ENCODE results near the gene ZBTB32.
"Not testable (repeated sequence)": the region's sequence is repeated elsewhere in the genome, so short reads cannot be mapped to it uniquely, and the experiment has no call there.

ZBTB32 gene, protein sequence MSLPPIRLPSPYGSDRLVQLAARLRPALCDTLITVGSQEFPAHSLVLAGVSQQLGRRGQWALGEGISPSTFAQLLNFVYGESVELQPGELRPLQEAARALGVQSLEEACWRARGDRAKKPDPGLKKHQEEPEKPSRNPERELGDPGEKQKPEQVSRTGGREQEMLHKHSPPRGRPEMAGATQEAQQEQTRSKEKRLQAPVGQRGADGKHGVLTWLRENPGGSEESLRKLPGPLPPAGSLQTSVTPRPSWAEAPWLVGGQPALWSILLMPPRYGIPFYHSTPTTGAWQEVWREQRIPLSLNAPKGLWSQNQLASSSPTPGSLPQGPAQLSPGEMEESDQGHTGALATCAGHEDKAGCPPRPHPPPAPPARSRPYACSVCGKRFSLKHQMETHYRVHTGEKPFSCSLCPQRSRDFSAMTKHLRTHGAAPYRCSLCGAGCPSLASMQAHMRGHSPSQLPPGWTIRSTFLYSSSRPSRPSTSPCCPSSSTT

GRCh38 chr19:35704218-35704617, at the start of gene ZBTB32:
TSS of gene ZBTB32 (plus strand) at chr19:35704558. CDS start at chr19:35714627, 10,069 bp downstream.
- Mint-ChIP-seq H3K4me3 (no peak within 1 kb of the TSS), H3K4me1 (peaks cover 43% of the 10 kb centered on the region), H3K27ac (no peak within 1 kb of the TSS), H3K27me3 (peaks cover 6% of the 10 kb centered on the region), H3K9me3 (peaks cover 0 to 3% of the 10 kb centered on the region in 2 donors)
- no peak for DNase-seq
- ATAC-seq = no peak

GRCh38 chr19:35654828-35655227, 49.5 kb upstream of the ZBTB32 start:
- Mint-ChIP-seq H3K4me1 (peaks cover 21% of the 10 kb centered on the region), H3K27ac (peak overlapping the region in 1 of 2 donors; percentile 79)
- not testable (repeated sequence) for ATAC-seq, H3K4me3 Mint-ChIP-seq, DNase-seq, H3K27me3 Mint-ChIP-seq, H3K9me3 Mint-ChIP-seq

- ATAC-seq = no peak
- Mint-ChIP-seq H3K9me3 (no peaks in the 10 kb centered on the region), H3K27me3 (no peaks in the 10 kb centered on the region), H3K4me1 (peaks cover 14% of the 10 kb centered on the region), H3K27ac (peak overlapping the region in 1 of 2 donors; percentile 34), H3K4me3 (no peak overlapping the region)
- no peak for DNase-seq
These were observed 48.8 kb upstream of the ZBTB32 start for GRCh38 chr19:35655600-35655999.

DNA sequence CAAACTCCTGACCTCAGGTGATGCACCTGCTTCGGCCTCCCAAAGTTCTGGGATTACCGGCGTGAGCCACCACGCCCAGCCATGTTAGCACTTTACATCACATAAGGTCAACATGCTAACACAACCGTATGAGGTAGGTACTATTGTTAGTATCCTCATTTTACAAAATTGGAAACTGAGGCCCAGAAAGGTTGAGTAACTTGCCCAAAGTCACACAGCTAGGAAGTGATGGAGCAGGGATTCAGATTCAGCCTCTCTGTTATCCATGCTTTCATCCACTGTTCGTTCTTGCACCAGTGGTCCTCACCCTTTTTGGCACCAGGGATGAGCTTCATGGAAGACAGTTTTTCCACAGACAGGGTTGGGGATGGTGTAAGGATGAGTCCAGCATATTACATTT, 47.7 kb upstream of the ZBTB32 start:
- no peak for ATAC-seq
- no peak overlapping the region for H3K27ac Mint-ChIP-seq

GRCh38 chr19:35657904-35658700, 46.3 kb upstream of the ZBTB32 start:
- Mint-ChIP-seq H3K4me3 (no peak overlapping the region), H3K4me1 (no peaks in the 10 kb centered on the region), H3K9me3 (no peaks in the 10 kb centered on the region), H3K27me3 (no peaks in the 10 kb centered on the region), H3K27ac (no peak overlapping the region)
- no peak for DNase-seq
- ATAC-seq = peak; percentile 64

More for the DNA sequence above, 47.7 kb upstream of the ZBTB32 start:
- Mint-ChIP-seq H3K4me3 (no peak overlapping the region), H3K9me3 (no peaks in the 10 kb centered on the region), H3K27me3 (no peaks in the 10 kb centered on the region), H3K4me1 (peaks cover 6% of the 10 kb centered on the region)
- DNase-seq = no peak

GRCh38 chr19:35661995-35662340, 42.4 kb upstream of the ZBTB32 start:
- no peak for ATAC-seq
- no peak for DNase-seq
- Mint-ChIP-seq H3K27ac (no peak overlapping the region), H3K4me1 (no peaks in the 10 kb centered on the region), H3K27me3 (no peaks in the 10 kb centered on the region), H3K9me3 (no peaks in the 10 kb centered on the region), H3K4me3 (no peak overlapping the region)

DNA sequence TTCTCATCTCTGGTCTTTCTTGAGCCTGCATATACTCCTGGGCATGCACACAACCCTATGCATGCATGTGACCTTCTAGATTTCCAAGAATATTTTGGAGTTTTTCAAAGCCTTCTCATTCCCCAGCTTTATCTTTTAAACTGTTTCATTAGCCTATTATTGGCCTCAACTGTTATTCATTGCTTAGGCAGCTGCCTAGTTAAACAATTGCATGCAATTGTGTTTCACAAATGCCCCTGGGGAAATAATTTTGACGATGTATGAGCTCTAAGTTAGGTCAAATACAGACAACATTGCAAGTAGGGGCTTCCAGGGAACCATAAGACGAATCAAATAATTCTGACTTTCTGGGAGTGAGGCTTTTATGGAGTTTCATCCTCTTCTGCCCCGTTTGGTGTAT, 40.4 kb upstream of the ZBTB32 start:
- Mint-ChIP-seq H3K9me3 (no peaks in the 10 kb centered on the region), H3K4me1 (no peaks in the 10 kb centered on the region), H3K4me3 (no peak overlapping the region), H3K27me3 (no peaks in the 10 kb centered on the region), H3K27ac (no peak overlapping the region)
- no peak for ATAC-seq
- no peak for DNase-seq

- Mint-ChIP-seq H3K4me3 (no peak overlapping the region), H3K27me3 (peaks cover 11% of the 10 kb centered on the region), H3K27ac (no peak overlapping the region), H3K9me3 (no peaks in the 10 kb centered on the region), H3K4me1 (peaks cover 5% of the 10 kb centered on the region)
- ATAC-seq (no peak), DNase-seq (no peak)
These were observed 39.2 kb upstream of the ZBTB32 start for GRCh38 chr19:35665157-35665556.

DNA sequence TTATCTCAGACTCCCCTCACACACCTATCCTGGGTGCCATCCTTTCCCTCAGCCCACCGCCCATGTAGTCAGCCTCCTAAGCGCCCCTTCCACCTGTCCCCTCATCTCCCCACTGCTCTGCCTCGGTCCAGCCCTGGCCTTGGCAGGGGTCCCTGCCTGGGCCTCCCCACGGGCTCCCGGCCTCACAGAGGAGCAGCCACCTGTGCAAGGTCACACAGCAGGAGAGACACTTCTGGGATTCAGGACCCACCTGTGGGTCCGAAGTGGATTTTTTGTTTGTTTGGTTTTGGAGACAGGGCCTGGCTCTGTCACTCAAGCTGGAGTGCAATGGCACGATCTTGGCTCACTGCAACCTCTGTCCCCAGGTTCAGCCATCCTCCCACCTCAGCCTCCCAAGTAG, 38.8 kb upstream of the ZBTB32 start:
- H3K4me1 Mint-ChIP-seq = peaks cover 5% of the 10 kb centered on the region
- no peak for ATAC-seq
- no peak overlapping the region for H3K4me3 Mint-ChIP-seq
- H3K9me3 Mint-ChIP-seq = no peaks in the 10 kb centered on the region
- H3K27ac Mint-ChIP-seq = no peak overlapping the region
- H3K27me3 Mint-ChIP-seq = peaks cover 16% of the 10 kb centered on the region
- no peak for DNase-seq

- no peak within 1 kb of the TSS for H3K4me3 Mint-ChIP-seq
- peaks cover 5% of the 10 kb centered on the region for H3K4me1 Mint-ChIP-seq
- ATAC-seq (peak; percentile 46), DNase-seq (no peak)
- peak within 1 kb of the TSS in 1 of 2 donors; percentile 35 for H3K27ac Mint-ChIP-seq
- no peaks in the 10 kb centered on the region for H3K9me3 Mint-ChIP-seq
- peaks cover 24% of the 10 kb centered on the region for H3K27me3 Mint-ChIP-seq
These were observed 38.0 kb upstream of the ZBTB32 start, which contains the start of gene UPK1A for GRCh38 chr19:35666251-35666913. TSS of gene UPK1A (plus strand) at chr19:35666517. CDS start at chr19:35666813, 296 bp downstream.

- DNase-seq (no peak), ATAC-seq (no peak)
- peaks cover 22% of the 10 kb centered on the region for H3K4me1 Mint-ChIP-seq
- H3K4me3 Mint-ChIP-seq = no peak overlapping the region
- H3K27ac Mint-ChIP-seq = no peak overlapping the region
- H3K27me3 Mint-ChIP-seq = peaks cover 51% of the 10 kb centered on the region
- no peaks in the 10 kb centered on the region for H3K9me3 Mint-ChIP-seq
These were observed 34.8 kb upstream of the ZBTB32 start for GRCh38 chr19:35669566-35669965.

- Mint-ChIP-seq H3K4me3 (no peak overlapping the region), H3K27ac (no peak overlapping the region), H3K9me3 (no peaks in the 10 kb centered on the region), H3K4me1 (peaks cover 22% of the 10 kb centered on the region), H3K27me3 (peaks cover 52% of the 10 kb centered on the region)
- no peak for DNase-seq
- ATAC-seq = no peak
These were observed 34.4 kb upstream of the ZBTB32 start for GRCh38 chr19:35669974-35670373.

DNA sequence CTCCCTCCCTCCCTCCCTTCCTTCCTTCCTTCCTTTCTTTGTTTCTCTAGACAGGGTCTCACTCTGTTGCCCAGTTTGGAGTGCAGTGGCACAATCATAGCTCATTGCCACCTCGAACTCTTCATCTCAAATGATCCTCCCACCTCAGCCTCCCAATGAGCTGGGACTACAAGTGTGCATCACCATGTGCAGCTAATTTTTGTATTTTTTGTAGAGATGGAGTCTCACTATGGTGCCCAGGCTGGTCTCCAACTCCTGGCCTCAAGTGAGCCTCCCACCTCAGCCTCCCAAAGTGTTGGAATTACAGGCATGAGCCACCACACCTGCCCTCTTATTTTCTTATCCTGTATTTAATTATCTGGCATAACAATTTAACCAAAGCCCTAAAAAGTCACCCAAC, 33.7 kb upstream of the ZBTB32 start:
- Mint-ChIP-seq H3K9me3 (no peaks in the 10 kb centered on the region), H3K4me1 (peaks cover 22% of the 10 kb centered on the region), H3K27me3 (peaks cover 55% of the 10 kb centered on the region), H3K4me3 (no peak overlapping the region), H3K27ac (no peak overlapping the region)
- ATAC-seq (no peak), DNase-seq (no peak)

DNA sequence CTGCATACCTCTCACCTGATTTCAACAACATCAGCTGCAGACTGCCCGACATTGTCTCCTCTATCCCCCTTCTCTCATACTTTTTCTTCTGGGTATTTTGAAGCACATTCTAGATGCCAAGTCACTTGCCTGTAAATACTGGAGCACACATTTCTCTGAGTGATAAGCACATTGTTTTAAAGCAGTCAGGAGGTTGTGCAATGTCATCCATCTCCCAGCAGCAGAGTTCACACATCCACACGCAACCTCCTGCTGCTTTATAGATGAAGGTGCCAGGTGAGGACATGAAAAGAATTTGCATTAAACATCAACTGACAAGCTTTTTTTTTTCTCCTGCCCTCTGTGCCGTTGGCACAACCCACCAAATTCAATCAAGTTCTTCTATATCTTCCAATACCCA, 32.5 kb upstream of the ZBTB32 start:
- ATAC-seq = no peak
- peaks cover 67% of the 10 kb centered on the region for H3K27me3 Mint-ChIP-seq
- DNase-seq = no peak
- no peak overlapping the region for H3K4me3 Mint-ChIP-seq
- H3K9me3 Mint-ChIP-seq = no peaks in the 10 kb centered on the region
- no peak overlapping the region for H3K27ac Mint-ChIP-seq
- peaks cover 22% of the 10 kb centered on the region for H3K4me1 Mint-ChIP-seq

DNA sequence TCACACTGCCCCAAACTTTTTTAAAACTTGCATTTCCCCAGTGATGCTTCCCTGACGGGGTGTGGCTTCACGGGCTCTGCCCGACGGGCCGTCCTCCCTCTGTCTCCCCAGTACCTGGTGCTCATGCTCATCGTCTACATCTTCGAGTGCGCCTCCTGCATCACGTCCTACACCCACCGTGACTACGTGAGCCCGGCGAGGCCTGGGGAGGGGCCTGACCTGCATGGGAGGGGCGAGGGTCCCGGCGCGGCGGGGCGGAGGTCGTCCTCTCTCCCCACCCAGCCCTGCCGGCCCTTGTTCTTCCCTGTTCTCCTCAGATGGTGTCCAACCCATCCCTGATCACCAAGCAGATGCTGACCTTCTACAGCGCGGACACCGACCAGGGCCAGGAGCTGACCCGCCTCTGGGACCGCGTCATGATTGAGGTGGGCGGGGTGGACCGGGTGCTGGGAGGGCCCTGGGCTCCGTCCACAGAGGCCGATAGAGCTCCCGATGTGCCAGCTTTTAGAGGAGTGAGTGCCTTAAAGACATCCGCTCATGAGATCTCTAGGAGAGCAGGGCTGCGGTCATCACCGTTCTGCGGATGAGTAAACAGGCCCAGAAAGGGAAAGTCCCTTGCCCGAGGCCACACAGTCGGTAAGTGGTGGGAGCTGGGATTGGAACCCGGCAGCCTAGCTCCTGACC, 31.1 kb upstream of the ZBTB32 start:
- no peaks in the 10 kb centered on the region for H3K9me3 Mint-ChIP-seq
- peaks cover 69% of the 10 kb centered on the region for H3K27me3 Mint-ChIP-seq
- peak; percentile 52 to 72 for DNase-seq
- peak; percentile 98 for ATAC-seq
- H3K27ac Mint-ChIP-seq = no peak overlapping the region
- H3K4me3 Mint-ChIP-seq = peak overlapping the region; percentile 74 to 81
- H3K4me1 Mint-ChIP-seq = peaks cover 22% of the 10 kb centered on the region

Measured in stimulated activated naive CD8-positive, alpha-beta T cell treated with anti-CD3 and anti-CD28 coated beads, Interleukin-15, amount 100 ng/mL, for 72 hours (primary cell).